H9 (cell line): ENCODE measurements around the gene NSD1. TPM values are rescaled to one million over a fixed set of nuclear protein-coding genes. Genes with fewer than 3 reads are reported as not detected.

Source experiments
- DNase-seq: peaks from one replicate; pipeline ENCODE4 v3.0.0-alpha.2; 2017
- H2AFZ ChIP-seq: one replicate; pipeline ENCODE4 v1.6.1; 2013; ENCODE audit warnings: mild to moderate bottlenecking, low read length, control low read depth, moderate library complexity
- H2AK5ac ChIP-seq: 2 replicates; pipeline ENCODE4 v1.6.1; 2013; ENCODE audit warnings: low read length, control low read depth, mixed read lengths; ENCODE audit not compliant: insufficient read length
- H2BK120ac ChIP-seq: one replicate; pipeline ENCODE4 v1.6.1; 2013; ENCODE audit warnings: low read depth, mild to moderate bottlenecking, low read length, control low read depth, inconsistent platforms; ENCODE audit not compliant: poor library complexity, severe bottlenecking
- H2BK12ac ChIP-seq: 2 replicates; pipeline ENCODE4 v1.6.1; 2013; ENCODE audit warnings: low read length, control low read depth, mixed read lengths, low read depth; ENCODE audit not compliant: insufficient read length
- H2BK15ac ChIP-seq: 2 replicates; pipeline ENCODE4 v1.6.1; 2013; ENCODE audit warnings: low read depth, low read length, control low read depth
- H2BK20ac ChIP-seq: one replicate; pipeline ENCODE4 v1.6.1; 2013; ENCODE audit warnings: low read depth, mild to moderate bottlenecking, low read length, control low read depth, inconsistent platforms; ENCODE audit not compliant: poor library complexity, severe bottlenecking
- H2BK5ac ChIP-seq: 2 replicates; pipeline ENCODE4 v1.6.1; 2013; ENCODE audit warnings: low read length, control low read depth, mixed read lengths; ENCODE audit not compliant: insufficient read length
- H3K14ac ChIP-seq: 2 replicates; pipeline ENCODE4 v1.6.1; 2013; ENCODE audit warnings: low read length, control low read depth; ENCODE audit not compliant: insufficient read depth
- H3K18ac ChIP-seq: 2 replicates; pipeline ENCODE4 v1.6.1; 2013; ENCODE audit warnings: low read depth, mild to moderate bottlenecking, mixed read lengths, low read length, control low read depth; ENCODE audit not compliant: insufficient read length
- H3K23ac ChIP-seq: 2 replicates; pipeline ENCODE4 v1.6.1; 2013; ENCODE audit warnings: low read length, control low read depth, mixed read lengths, low read depth; ENCODE audit not compliant: insufficient read length
- H3K23me2 ChIP-seq: 2 replicates; pipeline ENCODE4 v1.6.1; 2013; ENCODE audit warnings: low read depth, mild to moderate bottlenecking, mixed read lengths, low read length, control low read depth; ENCODE audit not compliant: insufficient read length, poor library complexity, severe bottlenecking
- H3K27ac ChIP-seq: 2 replicates; pipeline ENCODE4 v1.5.1; 2013; ENCODE audit warnings: low read length, control low read depth, mixed read lengths, low read depth; ENCODE audit not compliant: insufficient read length
- H3K27me3 ChIP-seq: 2 replicates; pipeline ENCODE4 v1.6.1; 2013; ENCODE audit warnings: low read length, control low read depth, inconsistent platforms; ENCODE audit not compliant: insufficient read depth
- H3K4ac ChIP-seq: 2 replicates; pipeline ENCODE4 v1.6.1; 2013; ENCODE audit warnings: low read depth, mild to moderate bottlenecking, control low read depth, inconsistent platforms, low read length, moderate library complexity
- H3K4me1 ChIP-seq: 2 replicates; pipeline ENCODE4 v1.6.1; 2013; ENCODE audit warnings: low read length, control low read depth, inconsistent platforms; ENCODE audit not compliant: insufficient read depth
- H3K4me2 ChIP-seq: 2 replicates; pipeline ENCODE4 v1.6.1; 2013; ENCODE audit warnings: low read length, control low read depth, mixed read lengths; ENCODE audit not compliant: insufficient read length, insufficient read depth
- H3K56ac ChIP-seq: 2 replicates; pipeline ENCODE4 v1.6.1; 2013; ENCODE audit warnings: low read depth, mild to moderate bottlenecking, mixed read lengths, low read length, control low read depth; ENCODE audit not compliant: insufficient read length
- H3K79me1 ChIP-seq: 2 replicates; pipeline ENCODE4 v1.6.1; 2013; ENCODE audit warnings: low read depth, mild to moderate bottlenecking, moderate library complexity, low read length, control low read depth, inconsistent platforms; ENCODE audit not compliant: insufficient read depth, poor library complexity, severe bottlenecking
- H3K79me2 ChIP-seq: 2 replicates; pipeline ENCODE4 v1.6.1; 2013; ENCODE audit warnings: low read length, control low read depth, inconsistent platforms; ENCODE audit not compliant: insufficient read depth
- H3K9ac ChIP-seq: 2 replicates; pipeline ENCODE4 v1.6.1; 2013; ENCODE audit warnings: low read length, control low read depth, mixed read lengths; ENCODE audit not compliant: insufficient read length; ENCODE audit errors: extremely low read depth
- H3K9me3 ChIP-seq: one replicate; pipeline ENCODE4 v1.6.1; 2013; ENCODE audit warnings: low read depth, low read length, inconsistent platforms; ENCODE audit not compliant: control insufficient read depth
- H3T11ph ChIP-seq: one replicate; pipeline ENCODE4 v1.6.1; 2013; ENCODE audit warnings: mild to moderate bottlenecking, low read length, control low read depth, inconsistent platforms
- H4K20me1 ChIP-seq: one replicate; pipeline ENCODE4 v1.6.1; 2013; ENCODE audit not compliant: control insufficient read depth, insufficient read length, insufficient read depth
- H4K5ac ChIP-seq: 2 replicates; pipeline ENCODE4 v1.6.1; 2013; ENCODE audit warnings: low read depth, mild to moderate bottlenecking, mixed read lengths, low read length, control low read depth; ENCODE audit not compliant: insufficient read length
- H4K8ac ChIP-seq: replicated peaks from 2 replicates; pipeline ENCODE4 v1.6.1; 2013; ENCODE audit warnings: low read length, control low read depth, mixed read lengths, low read depth; ENCODE audit not compliant: insufficient read length
- H4K91ac ChIP-seq: 2 replicates; pipeline ENCODE4 v1.6.1; 2013; ENCODE audit warnings: low read depth, mild to moderate bottlenecking, moderate library complexity, mixed read lengths, low read length, control low read depth; ENCODE audit not compliant: insufficient read length
- H3K27ac Mint-ChIP-seq, 3 experiments: 2 replicates in 2 of 3; 3 replicates in 1 of 3; pipeline ENCODE4 v1.8.0; 2020 to 2021; ENCODE audit warnings: mixed read lengths in 3 of 3, mild to moderate bottlenecking in 1 of 3, moderate library complexity in 1 of 3
- H3K27me3 Mint-ChIP-seq: 2 replicates; pipeline ENCODE4 v1.8.0; 2021; ENCODE audit warnings: low read depth, mild to moderate bottlenecking, moderate library complexity, mixed read lengths
- H3K36me3 Mint-ChIP-seq, 3 experiments: 2 replicates in 2 of 3; 3 replicates in 1 of 3; pipeline ENCODE4 v1.8.0; 2020 to 2021; ENCODE audit warnings: low read depth in 3 of 3, mixed read lengths in 3 of 3; ENCODE audit not compliant: insufficient read depth in 1 of 3
- H3K4me1 Mint-ChIP-seq, 2 experiments: 2 replicates each; pipeline ENCODE4 v1.8.0; 2020; ENCODE audit warnings: mixed read lengths in 2 of 2
- H3K4me3 Mint-ChIP-seq, 2 experiments: 2 replicates in 1 of 2; 3 replicates in 1 of 2; pipeline ENCODE4 v1.8.0; 2020 to 2021; ENCODE audit warnings: mild to moderate bottlenecking in 2 of 2, mixed read lengths in 2 of 2, moderate library complexity in 1 of 2
- H3K9me3 Mint-ChIP-seq, 2 experiments: 2 replicates in 1 of 2; 3 replicates in 1 of 2; pipeline ENCODE4 v1.8.0; 2020; ENCODE audit warnings: mild to moderate bottlenecking in 2 of 2, mixed read lengths in 2 of 2, moderate library complexity in 1 of 2
- WGBS: extraction: QIAGEN DNeasy Blood & Tissue Kit; methylation state at CpG from one replicate; pipeline ENCODE4 v1.1.7; 2013; ENCODE audit warnings: missing lambda C conversion rate, low lambda C conversion rate, mixed read lengths; ENCODE audit not compliant: insufficient read length; ENCODE audit errors: extremely low coverage; 5-methylcytosine and 5-hydroxymethylcytosine counted together
- total RNA-seq: library from RNA; stranded (reverse); gene quantifications from 2 replicates; pipeline ENCODE4 v1.2.1, GENCODE V29; 2021
- TF ChIP-seq, protein P1 (sequence below): fragments of 200-600 bp; sonication (generic); conservative IDR thresholded peaks from 3 replicates; pipeline ENCODE4 v1.8.0; 2021; ENCODE audit warnings: antibody characterized with exemption, mild to moderate bottlenecking

NSD1 gene
- total RNA-seq, 1 experiment from 2014 or later: 213 TPM

DNA sequence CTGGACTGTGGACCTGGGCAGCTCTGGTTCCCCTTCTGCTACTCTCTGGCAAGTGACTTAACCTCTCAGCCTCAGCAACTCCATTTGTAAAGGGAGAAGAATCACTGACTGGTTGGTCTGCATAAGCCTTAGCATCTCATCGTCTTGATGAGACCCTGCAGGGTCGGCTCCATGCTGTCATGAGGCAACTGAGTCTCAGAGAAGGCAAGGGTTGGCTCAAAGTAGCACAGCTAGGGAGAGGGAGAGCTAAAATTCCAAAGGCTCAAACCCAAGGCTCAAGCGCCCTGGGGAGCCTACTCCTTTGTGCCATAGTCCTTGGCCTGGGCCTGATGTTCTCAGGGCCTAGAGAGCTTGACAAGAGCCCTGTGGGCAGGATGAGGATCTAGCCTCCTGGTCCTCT is 42.3 kb upstream of the NSD1 start:
- H3K4me1 Mint-ChIP-seq: peaks cover 13 to 18% of the 10 kb centered on the region in 2 experiments

More for the DNA sequence above, 42.3 kb upstream of the NSD1 start:
- H3K4me3 Mint-ChIP-seq: no peak overlapping the region
- peaks cover under 1% of the 10 kb centered on the region; the same call in 1 of the 2 replicates for H3K4me1 ChIP-seq
- H2AK5ac ChIP-seq: no peak overlapping the region
- no peak for DNase-seq
- no peak overlapping the region for H3K9ac ChIP-seq
- H3K27ac Mint-ChIP-seq: no peak overlapping the region
- WGBS: no CpG with 5 or more reads among the region's 3 CpGs
- H3K79me1 ChIP-seq: no peaks in the 10 kb centered on the region
- no peak overlapping the region for H4K5ac ChIP-seq
- no peak overlapping the region for H2AFZ ChIP-seq
- H3K9me3 ChIP-seq: no peaks in the 10 kb centered on the region
- no peak overlapping the region for H3T11ph ChIP-seq
- H2BK20ac ChIP-seq: no peak overlapping the region
- H3K23ac ChIP-seq: no peak overlapping the region
- H4K8ac ChIP-seq: no peak overlapping the region
- H3K18ac ChIP-seq: no peak overlapping the region
- no peak overlapping the region for H2BK5ac ChIP-seq
- H3K23me2 ChIP-seq: no peaks in the 10 kb centered on the region
- TF ChIP-seq, protein P1, sequence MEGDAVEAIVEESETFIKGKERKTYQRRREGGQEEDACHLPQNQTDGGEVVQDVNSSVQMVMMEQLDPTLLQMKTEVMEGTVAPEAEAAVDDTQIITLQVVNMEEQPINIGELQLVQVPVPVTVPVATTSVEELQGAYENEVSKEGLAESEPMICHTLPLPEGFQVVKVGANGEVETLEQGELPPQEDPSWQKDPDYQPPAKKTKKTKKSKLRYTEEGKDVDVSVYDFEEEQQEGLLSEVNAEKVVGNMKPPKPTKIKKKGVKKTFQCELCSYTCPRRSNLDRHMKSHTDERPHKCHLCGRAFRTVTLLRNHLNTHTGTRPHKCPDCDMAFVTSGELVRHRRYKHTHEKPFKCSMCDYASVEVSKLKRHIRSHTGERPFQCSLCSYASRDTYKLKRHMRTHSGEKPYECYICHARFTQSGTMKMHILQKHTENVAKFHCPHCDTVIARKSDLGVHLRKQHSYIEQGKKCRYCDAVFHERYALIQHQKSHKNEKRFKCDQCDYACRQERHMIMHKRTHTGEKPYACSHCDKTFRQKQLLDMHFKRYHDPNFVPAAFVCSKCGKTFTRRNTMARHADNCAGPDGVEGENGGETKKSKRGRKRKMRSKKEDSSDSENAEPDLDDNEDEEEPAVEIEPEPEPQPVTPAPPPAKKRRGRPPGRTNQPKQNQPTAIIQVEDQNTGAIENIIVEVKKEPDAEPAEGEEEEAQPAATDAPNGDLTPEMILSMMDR: no peak
- no peak overlapping the region for H3K27ac ChIP-seq
- H3K56ac ChIP-seq: no peak overlapping the region
- H2BK15ac ChIP-seq: no peak overlapping the region
- no peak overlapping the region for H3K4me2 ChIP-seq
- peaks cover 4% of the 10 kb centered on the region; the same call in 1 of the 2 replicates for H3K79me2 ChIP-seq
- H3K27me3 Mint-ChIP-seq: no peaks in the 10 kb centered on the region; the same call in 1 of the 2 replicates
- no peak overlapping the region for H3K14ac ChIP-seq
- H3K27me3 ChIP-seq: no peaks in the 10 kb centered on the region
- peaks cover 29 to 60% (median 50%) of the 10 kb centered on the region in 3 experiments; a peak in 6 of 7 replicates for H3K36me3 Mint-ChIP-seq
- no peak overlapping the region for H2BK12ac ChIP-seq
- no peaks in the 10 kb centered on the region; a peak in 1 of 5 replicates for H3K9me3 Mint-ChIP-seq
- H4K20me1 ChIP-seq: no peaks in the 10 kb centered on the region
- no peak overlapping the region for H3K4ac ChIP-seq
- H2BK120ac ChIP-seq: no peak overlapping the region
- H4K91ac ChIP-seq: no peak overlapping the region
